ENCODE measurements around the gene C1orf53.
"Not testable (repeated sequence)": the region's sequence is repeated elsewhere in the genome, so short reads cannot be mapped to it uniquely, and the experiment has no call there.

C1orf53 gene

GRCh38 chr1:197902454-197903195 lies at the start of gene C1orf53:
TSS of gene C1orf53 (plus strand) at chr1:197902630. CDS start at chr1:197902650, 20 bp downstream.
- peak within 1 kb of the TSS; percentile 76 for H3K4me3 ChIP-seq (ENCODE audit: low read length)
- peak within 1 kb of the TSS; percentile 84 for H3K4me2 ChIP-seq (ENCODE audit: low read depth, low read length)
- H4K20me1 ChIP-seq (ENCODE audit: insufficient read depth, low read length): no peaks in the 10 kb centered on the region
- no peaks in the 10 kb centered on the region for H3K9me3 ChIP-seq (replicated peaks; ENCODE audit: insufficient read depth, low read length)
- peak within 1 kb of the TSS; percentile 83 for H3K9ac ChIP-seq (ENCODE audit: low read length)
- TF ChIP-seq EZH2 (optimal IDR thresholded peaks at IDR 0.05; ENCODE audit: low read depth, low read length) (no peak), CTCF (IDR thresholded peaks at IDR 0.05; ENCODE audit: low read length) (no peak), EZH2phosphoT487 (IDR thresholded peaks at IDR 0.05; ENCODE audit: low read length) (no peak)
- no peaks in the 10 kb centered on the region for H3F3A ChIP-seq (ENCODE audit: insufficient read depth, low read length)
- no peaks in the 10 kb centered on the region for H3K27me3 ChIP-seq (replicated peaks; ENCODE audit: insufficient read depth, low read length)
- no peaks in the 10 kb centered on the region for H3K9me2 ChIP-seq (replicated peaks; ENCODE audit: insufficient read depth, low read length)
- no peaks in the 10 kb centered on the region for H3K79me2 ChIP-seq (ENCODE audit: low read length)
- 0 out of 2 replicates have a peak, but pooled peaks cover 8% of the 10 kb centered on the region for H3K4me1 ChIP-seq (ENCODE audit: low read length)
- H3K36me3 ChIP-seq (replicated peaks; ENCODE audit: insufficient read depth, low read length): no peaks in the 10 kb centered on the region
- H2AFZ ChIP-seq (ENCODE audit: low read length): peak within 1 kb of the TSS; percentile 93
- peak within 1 kb of the TSS; percentile 78 for H3K27ac ChIP-seq (ENCODE audit: low read length)
- peak; percentile 95 for DNase-seq

GRCh38 chr1:197855751-197856150 lies 46.7 kb upstream of the C1orf53 start:
- H3K27ac ChIP-seq (ENCODE audit: low read length); H3K36me3 ChIP-seq (replicated peaks; ENCODE audit: insufficient read depth, low read length); H3K9me2 ChIP-seq (replicated peaks; ENCODE audit: insufficient read depth, low read length); H4K20me1 ChIP-seq (ENCODE audit: insufficient read depth, low read length); H3K4me3 ChIP-seq (ENCODE audit: low read length); H3K4me1 ChIP-seq (ENCODE audit: low read length); H3K9me3 ChIP-seq (replicated peaks; ENCODE audit: insufficient read depth, low read length); H3F3A ChIP-seq (ENCODE audit: insufficient read depth, low read length); H3K27me3 ChIP-seq (replicated peaks; ENCODE audit: insufficient read depth, low read length); H3K79me2 ChIP-seq (ENCODE audit: low read length); H3K9ac ChIP-seq (ENCODE audit: low read length); H3K4me2 ChIP-seq (ENCODE audit: low read depth, low read length); DNase-seq; H2AFZ ChIP-seq (ENCODE audit: low read length): not testable (repeated sequence)

- Histone ChIP-seq H2AFZ (ENCODE audit: low read length) (no peak overlapping the region), H3K4me3 (ENCODE audit: low read length) (no peak overlapping the region), H3K9me2 (replicated peaks; ENCODE audit: insufficient read depth, low read length) (no peaks in the 10 kb centered on the region), H3K36me3 (replicated peaks; ENCODE audit: insufficient read depth, low read length) (no peaks in the 10 kb centered on the region), H3K4me2 (ENCODE audit: low read depth, low read length) (no peak overlapping the region), H3K9me3 (replicated peaks; ENCODE audit: insufficient read depth, low read length) (no peaks in the 10 kb centered on the region), H3K79me2 (ENCODE audit: low read length) (no peaks in the 10 kb centered on the region), H3K27ac (ENCODE audit: low read length) (no peak overlapping the region), H4K20me1 (ENCODE audit: insufficient read depth, low read length) (no peaks in the 10 kb centered on the region), H3K9ac (ENCODE audit: low read length) (no peak overlapping the region), H3F3A (ENCODE audit: insufficient read depth, low read length) (no peaks in the 10 kb centered on the region), H3K4me1 (ENCODE audit: low read length) (no peaks in the 10 kb centered on the region), H3K27me3 (replicated peaks; ENCODE audit: insufficient read depth, low read length) (no peaks in the 10 kb centered on the region)
- no peak for DNase-seq
- TF ChIP-seq CTCF (IDR thresholded peaks at IDR 0.05; ENCODE audit: low read length) (no peak), EZH2 (optimal IDR thresholded peaks at IDR 0.05; ENCODE audit: low read depth, low read length) (no peak), EZH2phosphoT487 (IDR thresholded peaks at IDR 0.05; ENCODE audit: low read length) (no peak)
These were observed 45.0 kb upstream of the C1orf53 start for GRCh38 chr1:197857477-197857876.

- Histone ChIP-seq H3F3A (ENCODE audit: insufficient read depth, low read length) (no peaks in the 10 kb centered on the region), H4K20me1 (ENCODE audit: insufficient read depth, low read length) (no peaks in the 10 kb centered on the region), H3K9me2 (replicated peaks; ENCODE audit: insufficient read depth, low read length) (no peaks in the 10 kb centered on the region), H3K4me3 (ENCODE audit: low read length) (no peak overlapping the region), H3K27ac (ENCODE audit: low read length) (no peak overlapping the region), H3K79me2 (ENCODE audit: low read length) (no peaks in the 10 kb centered on the region), H3K4me1 (ENCODE audit: low read length) (no peaks in the 10 kb centered on the region), H3K36me3 (replicated peaks; ENCODE audit: insufficient read depth, low read length) (no peaks in the 10 kb centered on the region), H3K4me2 (ENCODE audit: low read depth, low read length) (no peak overlapping the region), H3K9me3 (replicated peaks; ENCODE audit: insufficient read depth, low read length) (no peaks in the 10 kb centered on the region), H3K27me3 (replicated peaks; ENCODE audit: insufficient read depth, low read length) (no peaks in the 10 kb centered on the region), H2AFZ (ENCODE audit: low read length) (no peak overlapping the region), H3K9ac (ENCODE audit: low read length) (no peak overlapping the region)
- no peak for DNase-seq
- no peak for TF ChIP-seq EZH2 (optimal IDR thresholded peaks at IDR 0.05; ENCODE audit: low read depth, low read length)
- TF ChIP-seq CTCF (IDR thresholded peaks at IDR 0.05; ENCODE audit: low read length): no peak
- no peak for TF ChIP-seq EZH2phosphoT487 (IDR thresholded peaks at IDR 0.05; ENCODE audit: low read length)
These were observed 43.4 kb upstream of the C1orf53 start for GRCh38 chr1:197859024-197859423.

All from MM.1S (cell line).